Measurements from ENCODE around the gene GNG12.
A peak's percentile ranks its signal among the peaks of the same experiment; 100 is the strongest.

GNG12 gene

DNA sequence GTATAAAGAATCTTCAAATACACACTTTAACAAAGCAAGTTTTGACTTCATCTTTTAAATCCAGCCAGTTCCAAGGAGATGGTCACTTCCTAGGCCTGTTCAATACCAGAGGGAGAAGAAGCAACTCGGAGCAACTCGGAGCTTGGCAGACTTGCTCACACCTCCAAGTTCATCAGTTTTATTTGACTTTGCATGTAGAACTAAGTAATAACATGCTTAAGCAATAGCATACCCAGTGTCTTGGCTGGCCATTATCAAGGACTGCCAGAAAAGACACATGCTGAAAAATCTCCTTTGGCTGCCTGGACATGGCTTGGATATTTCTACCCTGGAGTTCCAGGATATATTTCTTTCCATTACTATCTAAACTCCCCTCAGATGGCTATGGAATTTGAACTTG, 52.6 kb downstream of the GNG12 start:
- peaks cover 15% of the 10 kb centered on the region for H3K4me1 Mint-ChIP-seq
- peaks cover 9% of the 10 kb centered on the region for H3K36me3 Mint-ChIP-seq (ENCODE audit: low read depth)
- H3K9me3 Mint-ChIP-seq: no peaks in the 10 kb centered on the region
- TF ChIP-seq, protein P1, sequence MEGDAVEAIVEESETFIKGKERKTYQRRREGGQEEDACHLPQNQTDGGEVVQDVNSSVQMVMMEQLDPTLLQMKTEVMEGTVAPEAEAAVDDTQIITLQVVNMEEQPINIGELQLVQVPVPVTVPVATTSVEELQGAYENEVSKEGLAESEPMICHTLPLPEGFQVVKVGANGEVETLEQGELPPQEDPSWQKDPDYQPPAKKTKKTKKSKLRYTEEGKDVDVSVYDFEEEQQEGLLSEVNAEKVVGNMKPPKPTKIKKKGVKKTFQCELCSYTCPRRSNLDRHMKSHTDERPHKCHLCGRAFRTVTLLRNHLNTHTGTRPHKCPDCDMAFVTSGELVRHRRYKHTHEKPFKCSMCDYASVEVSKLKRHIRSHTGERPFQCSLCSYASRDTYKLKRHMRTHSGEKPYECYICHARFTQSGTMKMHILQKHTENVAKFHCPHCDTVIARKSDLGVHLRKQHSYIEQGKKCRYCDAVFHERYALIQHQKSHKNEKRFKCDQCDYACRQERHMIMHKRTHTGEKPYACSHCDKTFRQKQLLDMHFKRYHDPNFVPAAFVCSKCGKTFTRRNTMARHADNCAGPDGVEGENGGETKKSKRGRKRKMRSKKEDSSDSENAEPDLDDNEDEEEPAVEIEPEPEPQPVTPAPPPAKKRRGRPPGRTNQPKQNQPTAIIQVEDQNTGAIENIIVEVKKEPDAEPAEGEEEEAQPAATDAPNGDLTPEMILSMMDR (IDR thresholded peaks at IDR 0.05; ENCODE audit: unreplicated experiment in 3 of 3): no peak
- H3K27ac Mint-ChIP-seq: peak overlapping the region in 2 of 3 experiments; percentile 13 to 45
- no peaks in the 10 kb centered on the region for H3K27me3 Mint-ChIP-seq (ENCODE audit: low read depth)
- no peak overlapping the region for H3K4me3 Mint-ChIP-seq

- H3K36me3 Mint-ChIP-seq (ENCODE audit: low read depth): peaks cover 33% of the 10 kb centered on the region
- H3K4me1 Mint-ChIP-seq: peaks cover 11% of the 10 kb centered on the region
- no peaks in the 10 kb centered on the region for H3K27me3 Mint-ChIP-seq (ENCODE audit: low read depth)
- peak overlapping the region; percentile 13 to 87 (median 85) for H3K27ac Mint-ChIP-seq
- no peaks in the 10 kb centered on the region for H3K9me3 Mint-ChIP-seq
- TF ChIP-seq, protein P1 (IDR thresholded peaks at IDR 0.05; ENCODE audit: unreplicated experiment in 3 of 3): no peak
- no peak overlapping the region for H3K4me3 Mint-ChIP-seq
These were observed 55.8 kb downstream of the GNG12 start for GRCh38 chr1:67777440-67777839.

DNA sequence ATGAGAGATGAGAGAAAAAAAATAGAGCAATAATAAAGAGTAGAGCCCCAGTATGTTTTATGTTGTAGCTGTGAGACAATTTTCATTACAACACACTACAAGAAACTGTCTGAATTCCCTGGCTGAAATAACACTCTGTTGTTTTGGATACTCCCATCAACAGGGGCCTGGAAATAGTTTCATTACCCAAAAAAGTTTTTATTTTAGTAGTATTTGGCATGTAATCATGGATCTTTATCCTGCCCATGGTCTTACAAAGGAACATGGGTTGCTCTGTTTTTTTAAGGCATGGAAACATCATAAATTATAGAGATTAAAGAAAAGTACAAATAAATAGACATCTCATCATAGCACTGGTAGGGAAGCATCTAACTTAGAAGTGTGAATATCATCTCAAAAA, 56.3 kb downstream of the GNG12 start:
- Mint-ChIP-seq H3K27me3 (ENCODE audit: low read depth) (no peaks in the 10 kb centered on the region), H3K4me1 (peaks cover 13% of the 10 kb centered on the region), H3K27ac (peak overlapping the region in 1 of 3 experiments; percentile 87), H3K36me3 (ENCODE audit: low read depth) (peaks cover 33% of the 10 kb centered on the region), H3K9me3 (no peaks in the 10 kb centered on the region), H3K4me3 (no peak overlapping the region)
- TF ChIP-seq, protein P1 (IDR thresholded peaks at IDR 0.05; ENCODE audit: unreplicated experiment in 3 of 3): no peak

- H3K27ac Mint-ChIP-seq: no peak overlapping the region
- H3K9me3 Mint-ChIP-seq: no peaks in the 10 kb centered on the region
- H3K4me3 Mint-ChIP-seq: no peak overlapping the region
- TF ChIP-seq, protein P1 (IDR thresholded peaks at IDR 0.05; ENCODE audit: unreplicated experiment in 3 of 3): no peak
- no peaks in the 10 kb centered on the region for H3K27me3 Mint-ChIP-seq (ENCODE audit: low read depth)
- peaks cover 29% of the 10 kb centered on the region for H3K4me1 Mint-ChIP-seq
- H3K36me3 Mint-ChIP-seq (ENCODE audit: low read depth): peaks cover 37% of the 10 kb centered on the region
These were observed 59.8 kb downstream of the GNG12 start for GRCh38 chr1:67773462-67773861.

- Mint-ChIP-seq H3K9me3 (no peaks in the 10 kb centered on the region), H3K4me1 (peaks cover 31% of the 10 kb centered on the region), H3K27me3 (ENCODE audit: low read depth) (no peaks in the 10 kb centered on the region), H3K27ac (peak overlapping the region in 2 of 3 experiments; percentile 44 to 56), H3K36me3 (ENCODE audit: low read depth) (peaks cover 37% of the 10 kb centered on the region), H3K4me3 (no peak overlapping the region)
- TF ChIP-seq, protein P1 (IDR thresholded peaks at IDR 0.05; ENCODE audit: unreplicated experiment in 3 of 3): no peak
These were observed 61.5 kb downstream of the GNG12 start for GRCh38 chr1:67771749-67772148.

DNA sequence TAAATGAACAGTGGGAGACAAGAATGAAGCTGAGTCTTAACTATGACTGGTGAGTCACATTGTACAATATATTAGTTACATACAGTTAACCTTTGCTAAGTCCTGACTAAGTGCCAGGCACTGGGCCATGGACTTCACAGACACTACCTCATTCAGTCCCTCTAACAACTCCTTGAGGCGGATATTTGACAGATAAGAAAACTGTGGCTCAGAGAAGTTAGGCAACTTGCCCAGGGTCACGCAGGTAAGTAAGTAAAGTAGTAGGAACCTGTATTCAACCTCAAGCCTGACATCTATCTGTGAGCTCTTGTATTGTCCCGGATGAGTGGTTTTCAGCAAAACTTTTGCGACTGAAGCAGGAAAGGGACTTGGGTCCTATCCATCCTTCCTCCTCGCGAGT, 62.1 kb downstream of the GNG12 start:
- Mint-ChIP-seq H3K4me3 (no peak overlapping the region), H3K9me3 (no peaks in the 10 kb centered on the region), H3K27ac (peak overlapping the region in 2 of 3 experiments; percentile 44 to 56)

More for the DNA sequence above, 62.1 kb downstream of the GNG12 start:
- Mint-ChIP-seq H3K4me1 (peaks cover 37% of the 10 kb centered on the region), H3K27me3 (ENCODE audit: low read depth) (no peaks in the 10 kb centered on the region), H3K36me3 (ENCODE audit: low read depth) (peaks cover 33% of the 10 kb centered on the region)
- TF ChIP-seq, protein P1 (IDR thresholded peaks at IDR 0.05; ENCODE audit: unreplicated experiment in 3 of 3): no peak

Data from nephron (organoid).